ENCODE data around the gene LRP11.

Gene LRP11

GRCh38 chr6:149907317-149907716, 43.2 kb upstream of the LRP11 start:
- H3K27ac ChIP-seq = no peak overlapping the region

GRCh38 chr6:149906405-149906804, 42.2 kb upstream of the LRP11 start:
- no peak for TF ChIP-seq CTCF (IDR thresholded peaks at IDR 0.05)
- H3K27ac ChIP-seq = no peak overlapping the region

More at GRCh38 chr6:149907317-149907716, 43.2 kb upstream of the LRP11 start:
- no peak overlapping the region for H3K4me3 ChIP-seq
- no peak for TF ChIP-seq CTCF (IDR thresholded peaks at IDR 0.05)
- peak; percentile 54 for DNase-seq (ENCODE audit: low spot score)

GRCh38 chr6:149905911-149906371, 41.8 kb upstream of the LRP11 start:
- Histone ChIP-seq H3K27ac (no peak overlapping the region), H3K4me3 (no peak overlapping the region)
- no peak for DNase-seq (ENCODE audit: low spot score)
- TF ChIP-seq CTCF (IDR thresholded peaks at IDR 0.05) = no peak

More at GRCh38 chr6:149906405-149906804, 42.2 kb upstream of the LRP11 start:
- DNase-seq (ENCODE audit: low spot score) = no peak
- H3K4me3 ChIP-seq = no peak overlapping the region

- TF ChIP-seq CTCF (IDR thresholded peaks at IDR 0.05) = no peak
- Histone ChIP-seq H3K4me3 (no peak overlapping the region), H3K27ac (no peak overlapping the region)
- peak; percentile 54 for DNase-seq (ENCODE audit: low spot score)
These were observed 41.3 kb upstream of the LRP11 start for GRCh38 chr6:149905371-149905910.

- Histone ChIP-seq H3K27ac (no peak overlapping the region), H3K4me3 (no peak overlapping the region)
- no peak for TF ChIP-seq CTCF (IDR thresholded peaks at IDR 0.05)
- DNase-seq (ENCODE audit: low spot score) = peak; percentile 52
These were observed 40.7 kb upstream of the LRP11 start for GRCh38 chr6:149904661-149905370.

- no peak overlapping the region for H3K4me3 ChIP-seq
- no peak for TF ChIP-seq CTCF (IDR thresholded peaks at IDR 0.05)
- DNase-seq (ENCODE audit: low spot score) = peak; percentile 28
- H3K27ac ChIP-seq = no peak overlapping the region
These were observed 39.9 kb upstream of the LRP11 start for GRCh38 chr6:149903938-149904611.
